A549 (cell line): Measurements from ENCODE around the gene SPINK8.
"Not testable (repeated sequence)": the region's sequence is repeated elsewhere in the genome, so short reads cannot be mapped to it uniquely, and the experiment has no call there.

Experiments
- BHLHE40 ChIP-seq: IDR thresholded peaks from 2 replicates; pipeline ENCODE4 v1.6.1; 2012; ENCODE audit warnings: low read depth, low read length, inconsistent platforms
- CTCF ChIP-seq: fragments of >200 bp; sonication (Bioruptor Twin); formaldehyde crosslinking; IDR thresholded peaks from 3 replicates; pipeline ENCODE4 v1.5.1; 2016
- EP300 ChIP-seq, 2 experiments: fragments of >200 bp; sonication (Bioruptor Twin); formaldehyde crosslinking; IDR thresholded peaks; 2 replicates in 1 of 2; 3 replicates in 1 of 2; pipeline ENCODE4 v1.6.1; 2016 to 2017
- HEYL ChIP-seq: fragments of 250-450 bp; sonication (Bioruptor Pico); IDR thresholded peaks from 2 replicates; pipeline ENCODE4 v1.8.0; 2021; ENCODE audit warnings: mild to moderate bottlenecking, moderate library complexity
- JUNB ChIP-seq: fragments of >200 bp; sonication (Bioruptor Twin); formaldehyde crosslinking; IDR thresholded peaks from 2 replicates; pipeline ENCODE4 v1.6.1; 2016
- SMC3 ChIP-seq: fragments of >200 bp; sonication (Bioruptor Twin); formaldehyde crosslinking; IDR thresholded peaks from 3 replicates; pipeline ENCODE4 v1.6.1; 2018; ENCODE audit warnings: inconsistent platforms

GRCh38 chr3:48335286-48335685 lies 1.8 kb upstream of the SPINK8 start:
- TF ChIP-seq EP300 (IDR thresholded peaks at IDR 0.05); CTCF; HEYL (CRISPR knock-in tag); JUNB; SMC3; BHLHE40: not testable (repeated sequence)
